ENCODE data around the gene SLC22A17. TPM values are rescaled to one million over a fixed set of nuclear protein-coding genes. Genes with fewer than 3 reads are reported as not detected.

Gene SLC22A17
- 10.4 and 13.8 TPM in 2 replicates for total RNA-seq

DNA sequence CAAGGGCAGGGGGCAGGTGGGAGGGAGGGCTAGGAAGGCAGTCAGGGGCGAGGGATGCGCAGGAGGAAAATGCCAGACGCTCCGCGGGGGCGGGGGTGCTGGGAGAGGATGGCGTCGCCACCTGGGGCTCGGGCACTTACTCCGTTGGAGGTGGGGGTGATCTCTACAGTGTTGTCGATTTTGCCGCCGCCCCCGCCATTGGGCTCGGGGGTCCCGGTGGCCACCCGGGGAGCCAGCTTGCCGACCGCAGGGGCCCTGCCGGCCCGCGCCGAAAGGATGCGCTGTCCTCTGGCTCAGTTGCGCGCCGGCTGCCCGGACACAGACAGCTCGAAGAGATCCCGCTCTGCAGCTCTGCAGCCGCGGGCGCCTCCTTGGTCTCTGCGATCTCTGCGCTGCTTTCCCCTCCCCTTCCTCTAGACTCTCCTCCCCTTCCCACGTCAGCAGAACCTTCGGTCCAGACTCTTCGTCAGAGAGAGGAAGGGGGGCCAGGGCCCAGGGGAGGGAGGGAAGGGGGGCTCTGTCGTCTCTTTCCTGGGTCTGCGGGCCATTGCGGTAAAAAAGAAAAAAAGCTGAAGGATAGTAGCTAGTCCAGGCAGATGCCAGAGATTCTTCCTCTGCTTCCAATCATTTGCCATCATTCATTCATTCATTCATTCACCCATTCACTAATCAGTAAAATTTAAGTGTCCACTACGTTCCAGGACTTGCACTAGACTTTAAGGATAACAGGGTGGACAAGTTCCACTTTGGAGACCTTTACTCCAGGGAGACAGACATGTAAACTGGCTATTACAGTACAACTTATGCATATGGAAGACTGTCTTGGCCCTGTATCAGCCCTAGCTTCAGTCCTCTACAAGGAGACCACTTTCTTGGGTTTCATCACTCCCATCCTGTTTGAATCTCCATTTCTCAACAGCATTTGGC is at the start of gene SLC22A17:
Gene SLC22A17 (minus strand): TSS at position 382 of the 927 bp plus-strand sequence.

DNA sequence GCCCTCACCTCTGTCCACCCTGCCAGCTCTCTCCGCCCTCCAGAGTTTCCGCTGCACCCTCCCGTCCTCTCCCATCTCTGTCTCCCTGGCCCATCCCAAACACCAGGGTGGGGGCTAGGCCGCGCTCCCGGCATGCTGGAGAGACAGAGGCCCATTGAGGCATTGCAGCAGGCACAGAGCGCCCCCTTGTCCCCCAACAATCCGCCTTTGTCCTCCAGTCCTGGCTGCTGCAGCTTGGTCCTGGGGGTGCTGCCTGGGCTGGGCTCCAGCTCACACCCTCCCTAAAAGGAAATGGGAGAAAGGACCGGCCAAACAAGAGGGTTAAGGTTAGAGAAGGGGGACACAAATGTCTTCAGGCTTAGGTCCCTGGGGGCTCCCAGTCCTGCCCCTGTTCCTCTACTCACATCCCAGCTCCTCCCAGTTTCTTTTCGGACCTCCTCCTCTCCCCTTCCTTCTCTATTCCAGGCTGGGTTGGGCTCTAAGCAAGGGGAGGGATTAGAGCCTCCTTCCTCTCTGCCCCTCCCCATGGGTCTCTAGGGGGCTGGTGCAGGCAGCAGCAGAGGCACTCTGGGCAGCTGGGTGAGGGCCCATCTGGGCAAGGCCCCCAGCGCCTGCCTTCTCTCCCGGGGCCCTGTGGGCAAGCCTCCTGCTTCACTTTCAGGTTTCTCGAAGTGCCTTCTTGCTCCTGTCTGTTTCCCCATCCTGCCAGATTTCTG is 24.0 kb upstream of the SLC22A17 start, which contains the start of gene CMTM5:
Gene CMTM5 (plus strand): TSS at position 565 of the 716 bp plus-strand sequence. CDS start 206 bp downstream, outside the sequence.

DNA sequence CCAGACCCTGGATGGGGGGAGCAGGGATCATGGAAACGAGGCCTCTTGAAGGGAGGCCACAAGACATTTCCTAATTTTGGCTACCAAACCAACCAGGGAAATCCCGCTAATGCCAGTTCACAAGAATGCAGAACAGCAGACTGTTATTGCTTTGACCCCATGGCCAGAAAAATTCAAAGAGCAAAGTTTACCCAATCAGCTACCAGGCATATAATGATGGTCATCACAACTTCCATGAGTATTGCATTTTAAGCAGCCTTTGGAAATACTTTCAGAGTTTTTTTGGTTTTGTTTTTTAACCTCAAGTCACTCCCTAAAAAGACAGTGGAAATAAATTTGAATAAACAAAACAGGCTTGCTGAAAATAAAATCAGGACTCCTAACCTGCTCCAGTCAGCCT is 19.8 kb upstream of the SLC22A17 start, which contains the start of gene IL25:
Gene IL25 (plus strand): TSS at position 301 of the 400 bp plus-strand sequence.

DNA sequence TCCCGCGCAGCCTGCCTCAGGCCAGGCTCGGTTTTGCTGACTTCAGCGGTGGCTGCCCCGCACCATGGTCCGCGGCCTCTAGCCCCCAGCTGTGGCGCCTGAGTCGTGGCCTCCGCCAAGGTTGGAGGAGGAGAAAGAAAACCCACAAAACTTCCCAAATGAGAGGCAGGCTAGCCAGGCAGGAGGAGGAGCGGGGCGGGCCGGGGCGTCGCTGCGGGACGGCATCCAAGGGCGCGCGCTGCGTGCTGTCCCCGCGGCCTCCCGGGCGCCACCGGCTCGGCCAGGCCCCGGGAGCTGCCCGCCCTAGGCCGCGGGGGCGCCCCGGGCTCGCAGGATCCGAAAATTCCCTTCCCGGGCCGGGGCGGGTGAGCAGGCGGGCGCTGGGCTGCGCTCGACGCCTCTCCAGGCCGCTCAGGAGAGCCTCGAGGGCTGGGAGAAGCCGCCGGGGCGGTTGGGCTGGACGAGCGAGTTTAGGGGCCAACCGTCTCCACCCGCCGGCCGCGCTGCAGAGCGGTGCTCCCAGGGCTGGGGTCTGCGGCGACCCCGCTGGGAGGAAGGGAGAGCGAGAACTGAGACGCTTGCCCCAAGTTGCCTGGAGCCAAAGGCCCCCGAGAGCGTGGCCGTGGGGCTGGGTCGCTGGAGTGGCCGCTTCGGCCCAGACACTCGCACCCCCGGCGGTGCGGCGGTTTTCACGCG is 12.5 kb upstream of the SLC22A17 start, which contains the start of gene EFS:
Gene EFS (minus strand): TSS at position 137 of the 696 bp plus-strand sequence. CDS start 147 bp downstream, outside the sequence.

DNA sequence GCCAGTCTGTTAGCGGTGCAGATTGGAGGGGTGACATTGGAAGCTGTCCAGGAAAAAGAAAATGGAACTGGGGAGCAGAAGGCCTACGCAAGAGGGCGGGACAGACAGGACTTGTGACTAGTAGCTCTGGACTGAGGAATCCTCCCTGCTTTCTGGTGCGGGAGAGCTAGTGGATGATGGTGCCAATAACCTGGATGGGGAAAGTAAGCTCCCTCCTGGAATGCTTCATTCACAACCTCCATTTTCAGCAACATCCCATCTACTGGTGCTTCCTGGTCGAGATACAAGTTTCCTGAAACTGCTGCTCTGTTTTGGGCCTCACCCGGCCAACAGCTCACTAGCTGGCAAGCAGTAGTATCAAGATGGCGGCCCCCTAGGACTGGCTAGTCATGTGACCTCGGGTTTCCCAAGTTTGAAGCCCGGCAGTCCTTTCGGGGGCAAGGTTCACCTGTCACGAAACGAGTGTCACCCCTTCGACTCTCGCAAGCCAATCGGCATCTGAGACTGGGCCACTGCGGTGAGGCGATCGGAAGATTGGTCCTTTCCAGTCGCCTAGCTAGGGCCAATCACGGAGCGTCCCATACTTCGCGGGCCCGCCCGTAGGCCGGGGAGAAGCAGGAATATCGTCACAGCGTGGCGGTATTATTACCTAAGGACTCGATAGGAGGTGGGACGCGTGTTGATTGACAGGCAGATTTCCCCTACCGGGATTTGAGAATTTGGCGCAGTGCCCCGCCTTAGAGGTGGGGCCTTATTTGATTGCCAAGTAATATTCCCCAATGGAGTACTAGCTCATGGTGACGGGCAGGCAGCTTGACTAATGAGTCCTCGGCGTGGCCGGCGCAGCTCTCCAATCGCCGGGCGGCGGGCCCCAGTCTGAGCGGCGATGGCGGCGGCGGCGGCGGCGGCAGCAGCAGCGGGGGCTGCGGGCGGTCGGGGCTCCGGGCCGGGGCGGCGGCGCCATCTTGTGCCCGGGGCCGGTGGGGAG is 31.8 kb downstream of the SLC22A17 start, which contains the start of gene PABPN1:
Gene PABPN1 (plus strand): TSS at position 874 of the 988 bp plus-strand sequence. CDS start 13 bp downstream, at position 887.

DNA sequence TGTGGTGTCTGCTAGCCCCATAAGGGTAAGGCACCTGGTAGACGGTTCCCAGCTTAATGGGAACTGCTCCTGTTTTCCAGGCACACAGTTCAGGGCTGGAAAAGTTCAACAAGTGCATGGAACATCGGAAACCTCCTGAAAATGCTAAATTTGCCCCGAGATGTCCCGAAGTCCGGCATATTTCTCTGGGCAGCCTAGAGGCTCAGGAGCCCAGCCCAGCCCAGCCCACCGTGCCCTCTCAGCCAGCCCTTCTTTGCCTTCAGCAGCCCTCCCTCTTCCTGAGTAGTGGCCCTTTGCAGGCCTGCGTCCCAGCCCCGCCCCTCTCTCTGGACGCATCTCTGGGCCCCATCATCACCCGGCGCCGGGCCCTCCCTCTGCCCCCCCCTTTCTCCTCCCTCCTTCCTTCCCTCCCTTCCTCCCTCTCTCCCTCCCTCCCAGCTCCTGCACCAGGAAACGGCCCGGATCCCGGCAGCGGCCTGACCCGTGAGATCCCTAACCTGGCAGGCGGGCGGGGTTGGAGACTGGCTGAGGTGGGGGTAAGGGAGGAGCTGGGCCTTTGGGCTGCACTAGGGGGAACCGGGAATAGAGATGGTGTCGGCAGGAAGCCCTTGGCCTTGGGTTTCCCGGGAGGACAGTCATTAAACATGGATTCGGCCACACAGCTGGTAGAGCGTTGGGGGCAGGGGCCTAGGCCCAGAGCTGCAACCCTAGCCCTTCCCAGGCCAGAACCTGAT is 46.1 kb downstream of the SLC22A17 start, which contains the start of gene BCL2L2:
Gene BCL2L2 (plus strand): TSS at position 422 of the 734 bp plus-strand sequence. CDS start 935 bp downstream, outside the sequence.

DNA sequence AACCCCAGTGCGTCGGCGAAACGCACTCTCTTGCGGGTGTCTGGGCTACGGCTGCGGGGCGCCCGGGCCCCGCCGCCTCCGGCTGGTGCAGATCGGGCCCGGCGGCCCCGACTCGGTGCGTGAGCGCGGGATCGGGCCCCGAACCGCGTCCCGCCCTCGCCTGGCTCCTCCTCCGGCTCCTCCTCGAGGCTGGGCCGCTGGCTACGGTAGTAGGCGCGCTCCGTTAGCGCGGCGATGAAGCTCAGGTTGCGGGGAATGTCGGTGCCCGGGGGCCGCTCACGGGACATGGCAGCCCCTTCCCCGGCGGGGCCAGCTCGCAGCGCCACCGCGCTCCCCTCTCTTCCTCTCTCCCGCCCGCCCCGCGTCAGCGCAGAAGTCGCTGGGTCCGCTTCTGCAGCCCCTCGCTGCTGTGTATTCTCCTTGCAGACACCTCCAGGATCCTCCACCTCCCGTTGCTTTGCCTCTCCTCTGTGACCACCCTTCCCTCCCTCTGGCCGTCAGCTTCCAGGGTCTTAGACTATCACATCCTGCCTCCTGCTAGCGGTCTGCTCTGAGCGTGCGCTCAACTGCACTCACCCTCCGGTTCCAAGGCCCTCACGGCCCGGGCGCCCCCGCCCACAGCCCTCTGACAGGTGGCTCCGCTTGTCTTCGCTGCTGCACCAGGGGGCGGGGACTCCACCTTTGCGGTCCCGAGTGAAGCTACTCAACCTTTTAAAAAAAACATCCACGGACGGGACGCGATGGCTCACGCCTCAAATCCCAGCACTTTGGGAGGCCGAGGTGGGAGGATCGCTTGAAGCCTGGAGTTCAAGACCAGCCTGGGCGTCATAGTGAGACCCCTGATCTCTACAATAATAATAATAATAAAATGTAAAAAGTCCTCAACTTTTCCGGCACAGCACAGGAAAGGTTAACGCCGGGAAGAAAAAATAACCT is 50.1 kb downstream of the SLC22A17 start, which contains the start of gene PPP1R3E:
Gene PPP1R3E (minus strand): TSS at position 570 of the 936 bp plus-strand sequence. CDS start 283 bp downstream, at position 287.

Other genes with a start within 250 kb of the SLC22A17 start
- gene CIROP, start 247.9 kb downstream of the SLC22A17 start, total RNA-seq: 0.34 and 0.45 TPM in 2 replicates
- gene CEBPE, start 233.6 kb downstream of the SLC22A17 start, total RNA-seq: not detected in 2 replicates
- gene SLC7A8, start 169.2 kb downstream of the SLC22A17 start, total RNA-seq: 0.34 and 0.45 TPM in 2 replicates
- gene RNF212B, start 115.0 kb downstream of the SLC22A17 start, total RNA-seq: not detected in 2 replicates
- 8.4 and 8.5 TPM in 2 replicates for gene HOMEZ, start 66.8 kb downstream of the SLC22A17 start, total RNA-seq
- 0.74 and 1.5 TPM in 2 replicates for gene PPP1R3E, start 50.0 kb downstream of the SLC22A17 start, total RNA-seq
- gene BCL2L2, start 46.1 kb downstream of the SLC22A17 start, total RNA-seq: 10.7 and 13.4 TPM in 2 replicates
- 53.5 and 67.3 TPM in 2 replicates for gene PABPN1, start 31.4 kb downstream of the SLC22A17 start, total RNA-seq
- gene EFS, start 12.3 kb upstream of the SLC22A17 start, total RNA-seq: 14.3 and 15.8 TPM in 2 replicates
- not detected in 2 replicates for gene IL25, start 19.9 kb upstream of the SLC22A17 start, total RNA-seq
- 0.67 and 0.89 TPM in 2 replicates for gene CMTM5, start 24.2 kb upstream of the SLC22A17 start, total RNA-seq
- gene MYH6, start 55.4 kb upstream of the SLC22A17 start, total RNA-seq: not detected in 2 replicates
- not detected in 2 replicates for gene MYH7, start 82.8 kb upstream of the SLC22A17 start, total RNA-seq
- 23.3 and 30.6 TPM in 2 replicates for gene NGDN, start 116.8 kb upstream of the SLC22A17 start, total RNA-seq
- 0.15 and 0.17 TPM in 2 replicates for gene ZFHX2, start 198.9 kb upstream of the SLC22A17 start, total RNA-seq
- 10.0 and 16.1 TPM in 2 replicates for gene THTPA, start 203.4 kb upstream of the SLC22A17 start, total RNA-seq
- gene AP1G2, start 214.9 kb upstream of the SLC22A17 start, total RNA-seq: 17.5 and 18.6 TPM in 2 replicates
- not detected in 2 replicates for gene JPH4, start 225.9 kb upstream of the SLC22A17 start, total RNA-seq

All from bronchus fibroblast of lung (primary cell).